T-cell (primary cell): ENCODE results near the gene PIK3R5. TPM values are rescaled to one million over a fixed set of nuclear protein-coding genes. Genes with fewer than 3 reads are reported as not detected.
"Not testable (repeated sequence)": the region's sequence is repeated elsewhere in the genome, so short reads cannot be mapped to it uniquely, and the experiment has no call there.

ENCODE experiments used
- ATAC-seq, 4 experiments: fragments of 200-7000 bp in 3 of 4; fragments of 150-1000 bp in 1 of 4; cut with Tn5 transposase; replicated peaks in 1 of 4; 1 replicate in 3 of 4; 2 replicates in 1 of 4; pipeline ENCODE4 v1.10.0; 2021; ENCODE audit warnings: moderate library complexity in 3 of 4, mild to moderate bottlenecking in 2 of 4, moderate number of reproducible peaks in 1 of 4
- CTCF ChIA-PET, 2 donors: fragments of 300-600 bp; sonication (Branson Sonifier 250); formaldehyde crosslinking; loops; one replicate each; lab custom pipeline; 2022; ENCODE audit warnings: antibody characterized with exemption in 2 of 2; lab: Charles Lee
- POLR2A ChIA-PET, 2 donors: fragments of 300-600 bp; sonication (Branson Sonifier 250); formaldehyde crosslinking; loops; one replicate each; lab custom pipeline; 2022; ENCODE audit warnings: antibody characterized with exemption in 2 of 2; lab: Charles Lee
- DNase-seq, 35 experiments: peaks; one replicate each; pipeline versions ENCODE4 v3.0.0 to v3.0.0-alpha.2; 2013 to 2023
- H3K27ac ChIP-seq: one replicate; pipeline ENCODE4 v1.5.1; 2013; ENCODE audit warnings: low read length
- H3K27me3 ChIP-seq, 2 experiments: replicated peaks in 1 of 2; 1 replicate in 1 of 2; 2 replicates in 1 of 2; pipeline versions ENCODE4 v1.6.1 to v1.7.0; 2013; ENCODE audit warnings: low read length in 1 of 2, mixed read lengths in 1 of 2; ENCODE audit not compliant: control insufficient read depth in 2 of 2, insufficient read depth in 2 of 2; ENCODE audit errors: extremely low read depth in 1 of 2
- H3K36me3 ChIP-seq, 2 donors: 1 replicate in 1 of 2; 2 replicates in 1 of 2; pipeline versions ENCODE4 v1.6.1 to v1.7.0; 2013; ENCODE audit warnings: low read length in 1 of 2; ENCODE audit not compliant: control insufficient read depth in 2 of 2, insufficient read depth in 1 of 2; ENCODE audit errors: extremely low read depth in 1 of 2
- H3K4me1 ChIP-seq, 2 experiments: 1 replicate in 1 of 2; 2 replicates in 1 of 2; pipeline versions ENCODE4 v1.6.1 to v1.7.0; 2013; ENCODE audit warnings: low read length in 2 of 2, mixed read lengths in 1 of 2; ENCODE audit not compliant: insufficient read depth in 2 of 2, control insufficient read depth in 1 of 2; ENCODE audit errors: extremely low read depth in 1 of 2
- H3K4me3 ChIP-seq, 2 donors: 1 replicate in 1 of 2; 2 replicates in 1 of 2; pipeline versions ENCODE4 v1.5.1 to v1.7.0; 2013; ENCODE audit warnings: mild to moderate bottlenecking in 2 of 2, low read length in 1 of 2, moderate library complexity in 1 of 2; ENCODE audit not compliant: control insufficient read depth in 1 of 2; ENCODE audit errors: extremely low read depth in 1 of 2
- H3K9me3 ChIP-seq: 2 replicates; pipeline ENCODE4 v1.7.0; 2013
- H3K27ac Mint-ChIP-seq, 2 donors: one replicate each; pipeline ENCODE4 v1.8.0; 2020 to 2021; ENCODE audit warnings: mild to moderate bottlenecking in 2 of 2, mixed read lengths in 2 of 2
- H3K27me3 Mint-ChIP-seq, 2 donors: one replicate each; pipeline ENCODE4 v1.8.0; 2021 to 2022; ENCODE audit warnings: mixed read lengths in 2 of 2
- H3K36me3 Mint-ChIP-seq: one replicate; pipeline ENCODE4 v1.8.0; 2021; ENCODE audit warnings: mixed read lengths
- H3K4me1 Mint-ChIP-seq, 3 donors: one replicate each; pipeline ENCODE4 v1.8.0; 2020 to 2022; ENCODE audit warnings: mixed read lengths in 3 of 3, mild to moderate bottlenecking in 1 of 3
- H3K4me3 Mint-ChIP-seq, 3 donors: one replicate each; pipeline ENCODE4 v1.8.0; 2020 to 2022; ENCODE audit warnings: mild to moderate bottlenecking in 3 of 3, mixed read lengths in 3 of 3, moderate library complexity in 3 of 3
- H3K9me3 Mint-ChIP-seq, 3 donors: one replicate each; pipeline ENCODE4 v1.8.0; 2020 to 2022; ENCODE audit warnings: mixed read lengths in 3 of 3
- WGBS: methylation state at CpG from one replicate; pipeline ENCODE4 v1.1.5; 2013; ENCODE audit warnings: missing lambda C conversion rate; ENCODE audit not compliant: insufficient coverage; 5-methylcytosine and 5-hydroxymethylcytosine counted together
- total RNA-seq, 35 experiments: library from RNA in 6 of 35; stranded (reverse) in 6 of 35; fragments of 120-200 nt in 1 of 35; gene quantifications; one replicate each; pipeline versions ENCODE4 v1.2.1 to v1.2.4 and lab custom pipeline; 2013 to 2026

Gene PIK3R5
- total RNA-seq, 5 donors from 2014 or later (not counting 1 experiment from before 2014, with no cell fraction given), result 118 to 210 (median 151) TPM

- H3K4me1 Mint-ChIP-seq, H3K27me3 ChIP-seq, H3K9me3 Mint-ChIP-seq, H3K4me3 ChIP-seq, H3K27me3 Mint-ChIP-seq, H3K4me3 Mint-ChIP-seq, H3K27ac Mint-ChIP-seq, H3K9me3 ChIP-seq, POLR2A ChIA-PET, H3K4me1 ChIP-seq: not testable (repeated sequence)
- ATAC-seq, result peak; percentile 55 to 76 (median 66)
- peak in 33 of 35 experiments; percentile 23 to 76 (median 63) for DNase-seq
- WGBS, result 92% methylated on average over 14 of the region's 30 CpGs
- peak overlapping the region; percentile 36 for H3K27ac ChIP-seq
- CTCF ChIA-PET, result interaction anchor here in 1 of 2 donors (0.7 kb wide), 1 partner anchor 16 kb away, joined by 6 read pairs; no protein-coding TSS in a partner anchor
- H3K36me3 ChIP-seq, result peaks cover 35 to 91% of the 10 kb centered on the region in 2 donors
- peaks cover 63% of the 10 kb centered on the region for H3K36me3 Mint-ChIP-seq
These were observed 80.1 kb downstream of the PIK3R5 start for GRCh38 chr17:8885163-8885966.

- DNase-seq, result no peak
- WGBS, result 100% methylated on average over 8 of the region's 16 CpGs
- Histone ChIP-seq H3K27ac (no peak overlapping the region), H3K4me3 (no peak overlapping the region), H3K36me3 (peaks cover 26 to 91% of the 10 kb centered on the region in 2 donors), H3K4me1 (peaks cover 0 to 8% of the 10 kb centered on the region in 2 experiments), H3K27me3 (no peaks in the 10 kb centered on the region), H3K9me3 (no peaks in the 10 kb centered on the region)
- no peaks in the 10 kb centered on the region for H3K27me3 Mint-ChIP-seq
- no peak for ATAC-seq
- H3K4me1 Mint-ChIP-seq, result peaks cover 0 to 5% (median 0%) of the 10 kb centered on the region in 3 donors
- ChIA-PET POLR2A (no interaction called here), CTCF (no interaction called here)
- H3K36me3 Mint-ChIP-seq, result peaks cover 62% of the 10 kb centered on the region
- no peak overlapping the region for H3K4me3 Mint-ChIP-seq
- peak overlapping the region in 1 of 2 donors; percentile 69 for H3K27ac Mint-ChIP-seq
- H3K9me3 Mint-ChIP-seq, result no peaks in the 10 kb centered on the region
These were observed 81.0 kb downstream of the PIK3R5 start for GRCh38 chr17:8884336-8884990.

- POLR2A ChIA-PET, result no interaction called here
- peaks cover 0 to 8% of the 10 kb centered on the region in 2 experiments for H3K4me1 ChIP-seq
- CTCF ChIA-PET, result no interaction called here
These were observed 82.2 kb downstream of the PIK3R5 start for GRCh38 chr17:8883353-8883752.

GRCh38 chr17:8881606-8882005, 83.9 kb downstream of the PIK3R5 start:
- Mint-ChIP-seq H3K9me3 (no peaks in the 10 kb centered on the region), H3K4me1 (peaks cover 0 to 5% (median 0%) of the 10 kb centered on the region in 3 donors), H3K27me3 (no peaks in the 10 kb centered on the region), H3K36me3 (peaks cover 68% of the 10 kb centered on the region), H3K27ac (peak overlapping the region in 1 of 2 donors; percentile 22), H3K4me3 (no peak overlapping the region)
- no peak overlapping the region for H3K4me3 ChIP-seq
- DNase-seq (no peak), ATAC-seq (no peak)
- peaks cover 17 to 84% of the 10 kb centered on the region in 2 donors for H3K36me3 ChIP-seq
- no peaks in the 10 kb centered on the region for H3K9me3 ChIP-seq
- H3K27ac ChIP-seq, result no peak overlapping the region
- ChIA-PET CTCF (no interaction called here), POLR2A (no interaction called here)
- WGBS, result 100% methylated on average over 6 of the region's 7 CpGs
- H3K27me3 ChIP-seq, result no peaks in the 10 kb centered on the region
- H3K4me1 ChIP-seq, result peaks cover 0 to 8% of the 10 kb centered on the region in 2 experiments

More at GRCh38 chr17:8883353-8883752, 82.2 kb downstream of the PIK3R5 start:
- DNase-seq (no peak), ATAC-seq (no peak)
- H3K9me3 Mint-ChIP-seq, result no peaks in the 10 kb centered on the region
- Histone ChIP-seq H3K4me3 (no peak overlapping the region), H3K36me3 (peaks cover 20 to 89% of the 10 kb centered on the region in 2 donors), H3K27me3 (no peaks in the 10 kb centered on the region), H3K9me3 (no peaks in the 10 kb centered on the region), H3K27ac (no peak overlapping the region)
- peaks cover 66% of the 10 kb centered on the region for H3K36me3 Mint-ChIP-seq
- peak overlapping the region in 1 of 2 donors; percentile 66 for H3K27ac Mint-ChIP-seq
- peaks cover 0 to 5% (median 0%) of the 10 kb centered on the region in 3 donors for H3K4me1 Mint-ChIP-seq
- H3K27me3 Mint-ChIP-seq, result no peaks in the 10 kb centered on the region
- WGBS, result 89% methylated on average over 4 of the region's 4 CpGs
- H3K4me3 Mint-ChIP-seq, result no peak overlapping the region

- Histone ChIP-seq H3K27ac (no peak overlapping the region), H3K27me3 (no peaks in the 10 kb centered on the region), H3K4me3 (no peak overlapping the region), H3K9me3 (no peaks in the 10 kb centered on the region), H3K36me3 (peaks cover 17 to 77% of the 10 kb centered on the region in 2 donors), H3K4me1 (peaks cover 0 to 4% of the 10 kb centered on the region in 2 experiments)
- Mint-ChIP-seq H3K4me3 (no peak overlapping the region), H3K9me3 (no peaks in the 10 kb centered on the region), H3K27ac (no peak overlapping the region), H3K27me3 (no peaks in the 10 kb centered on the region), H3K4me1 (peaks cover 0 to 5% (median 2%) of the 10 kb centered on the region in 3 donors), H3K36me3 (peaks cover 62% of the 10 kb centered on the region)
- DNase-seq (no peak), ATAC-seq (peak in 1 of 4 experiments; percentile 16)
- ChIA-PET CTCF (no interaction called here), POLR2A (no interaction called here)
- WGBS, result 100% methylated on average over 5 of the region's 7 CpGs
These were observed 85.0 kb downstream of the PIK3R5 start for GRCh38 chr17:8880466-8880865.

GRCh38 chr17:8879410-8879809, 86.1 kb downstream of the PIK3R5 start:
- H3K4me3 Mint-ChIP-seq, result no peak overlapping the region
- peaks cover 59% of the 10 kb centered on the region for H3K36me3 Mint-ChIP-seq
- 87% methylated on average over 3 of the region's 7 CpGs for WGBS
- POLR2A ChIA-PET, result no interaction called here
- H3K27ac Mint-ChIP-seq, result no peak overlapping the region
- H3K4me3 ChIP-seq, result no peak overlapping the region
- H3K9me3 Mint-ChIP-seq, result no peaks in the 10 kb centered on the region
- no peaks in the 10 kb centered on the region for H3K27me3 Mint-ChIP-seq
- no peaks in the 10 kb centered on the region for H3K27me3 ChIP-seq
- no peaks in the 10 kb centered on the region for H3K9me3 ChIP-seq
- ATAC-seq (no peak), DNase-seq (no peak)
- H3K4me1 ChIP-seq, result peaks cover 0 to 4% of the 10 kb centered on the region in 2 experiments
- no peak overlapping the region for H3K27ac ChIP-seq
- H3K4me1 Mint-ChIP-seq, result peaks cover 0 to 13% (median 9%) of the 10 kb centered on the region in 3 donors
- H3K36me3 ChIP-seq, result peaks cover 13 to 69% of the 10 kb centered on the region in 2 donors
- CTCF ChIA-PET, result no interaction called here
